ENCODE results near the gene PDXDC1. TPM values are rescaled to one million over a fixed set of nuclear protein-coding genes. Genes with fewer than 3 reads are reported as not detected.
"Not testable (repeated sequence)": the region's sequence is repeated elsewhere in the genome, so short reads cannot be mapped to it uniquely, and the experiment has no call there.

PDXDC1 gene
- polyA plus RNA-seq, 4 donors: 52.8 to 122 (median 97.4) TPM

DNA sequence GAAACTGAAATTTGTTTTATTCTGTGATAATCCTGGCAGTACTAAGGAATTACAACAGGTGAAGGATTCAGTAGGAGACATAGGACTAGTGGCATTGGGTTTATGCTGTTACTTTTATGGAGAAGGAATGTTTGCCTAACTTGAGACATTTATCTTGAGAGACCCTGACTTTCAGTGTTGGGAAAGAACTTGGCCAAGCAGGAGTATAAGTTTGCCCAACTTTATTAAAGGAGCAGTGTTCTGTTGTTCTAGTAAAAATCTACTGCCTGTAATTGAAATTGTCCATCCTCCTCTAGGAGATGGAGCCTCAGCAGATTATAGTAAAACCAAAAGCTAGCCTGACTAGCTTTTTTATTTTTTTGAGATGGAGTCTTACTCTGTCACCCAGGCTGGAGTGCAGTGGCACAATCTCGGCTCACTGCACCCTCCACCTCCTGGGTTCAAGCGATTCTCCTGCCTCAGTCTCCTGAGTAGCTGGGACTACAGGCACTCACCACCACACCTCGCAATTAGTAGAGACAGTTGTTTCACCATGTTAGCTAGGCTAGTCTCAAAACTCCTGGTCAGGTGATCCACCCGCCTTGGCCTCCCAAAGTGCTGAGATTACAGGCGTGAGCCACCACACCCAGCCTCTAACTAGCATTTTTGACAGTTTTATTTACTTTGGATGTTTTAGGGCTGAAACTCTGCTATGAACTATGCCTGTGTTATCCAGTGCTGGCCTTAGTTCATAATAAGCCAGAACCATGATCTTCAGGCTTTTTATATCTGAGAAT lies 30.7 kb downstream of the PDXDC1 start:
- DNase-seq (ENCODE audit: low read depth in 4 of 4, low spot score in 3 of 4): not testable (repeated sequence)

DNA sequence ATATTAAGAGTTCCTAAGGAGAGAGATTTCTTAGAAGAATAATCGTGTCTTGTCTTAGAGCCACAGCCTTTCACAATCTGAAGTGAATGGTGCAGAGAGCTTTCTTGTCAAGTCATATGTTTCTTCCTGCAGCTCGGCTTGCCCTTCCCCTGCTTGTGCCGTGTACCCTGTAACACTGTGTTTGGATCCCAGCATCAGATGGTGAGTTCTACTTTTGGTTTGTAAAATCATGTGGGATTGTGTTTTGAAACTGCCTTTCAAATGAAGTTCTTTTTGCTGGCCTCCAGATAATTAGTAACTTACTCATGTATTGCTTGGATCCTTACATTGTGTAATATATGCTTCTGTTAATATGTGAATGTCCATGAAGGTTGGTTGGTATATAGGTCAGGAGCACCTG lies 33.8 kb downstream of the PDXDC1 start:
- not testable (repeated sequence) for DNase-seq (ENCODE audit: low read depth in 4 of 4, low spot score in 3 of 4)

DNA sequence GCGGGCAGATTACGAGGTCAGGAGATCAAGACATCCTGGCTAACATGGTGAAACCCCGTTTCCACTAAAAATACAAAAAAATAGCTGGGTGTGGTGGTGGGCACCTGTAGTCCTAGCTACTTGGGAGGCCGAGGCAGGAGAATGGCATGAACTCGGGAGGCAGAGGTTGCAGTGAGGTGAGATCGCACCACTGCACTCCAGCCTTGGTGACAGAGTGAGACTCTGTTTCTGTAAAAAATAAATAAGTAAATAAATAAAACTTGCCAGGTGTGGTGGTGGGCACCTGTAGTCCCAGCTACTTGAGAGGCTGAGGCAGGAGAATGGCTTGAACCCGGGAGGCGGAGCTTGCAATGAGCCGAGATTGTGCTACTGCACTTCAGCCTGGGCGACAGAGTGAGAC lies 38.1 kb downstream of the PDXDC1 start:
- not testable (repeated sequence) for DNase-seq (ENCODE audit: low read depth in 4 of 4, low spot score in 3 of 4)

DNA sequence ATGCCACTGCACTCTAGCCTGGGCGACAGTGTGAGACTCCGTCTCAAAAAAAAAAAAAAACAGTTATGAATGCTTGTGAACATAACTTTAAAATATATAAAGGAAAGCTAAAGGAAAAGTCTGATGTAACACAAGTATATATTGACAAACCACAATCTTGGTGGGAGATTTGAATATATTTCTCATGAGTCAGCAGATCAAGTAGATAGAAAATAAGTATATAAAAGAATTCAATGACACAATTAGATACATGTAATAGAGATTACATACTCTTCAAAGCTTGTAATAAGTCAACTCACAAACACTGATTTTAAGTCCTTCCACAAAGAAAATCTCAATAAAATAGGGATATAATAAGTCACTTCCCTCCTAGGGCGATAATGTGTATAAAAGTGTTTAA lies 40.8 kb downstream of the PDXDC1 start:
- DNase-seq (ENCODE audit: low read depth in 4 of 4, low spot score in 3 of 4): not testable (repeated sequence)

DNA sequence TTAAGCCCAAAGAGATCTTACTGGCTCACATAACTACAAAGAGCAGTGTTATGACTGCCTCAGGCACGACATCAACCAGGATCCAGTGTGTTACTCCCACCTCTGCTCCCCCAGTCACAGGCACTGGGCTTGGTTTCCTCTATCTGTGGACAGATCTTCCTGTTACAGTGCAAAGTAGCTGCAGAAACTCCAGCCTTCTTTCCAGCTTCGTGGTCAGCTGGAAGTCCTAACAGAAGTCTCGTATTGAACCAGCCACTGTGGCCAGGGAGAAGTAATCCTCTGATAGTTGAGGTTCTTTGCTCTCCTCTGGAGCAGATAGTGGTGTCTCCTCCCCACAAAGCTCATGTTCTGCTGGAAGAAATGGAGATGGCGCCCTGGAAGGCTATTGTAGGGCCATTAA lies 41.5 kb downstream of the PDXDC1 start:
- DNase-seq (ENCODE audit: low read depth in 4 of 4, low spot score in 3 of 4): not testable (repeated sequence)

DNA sequence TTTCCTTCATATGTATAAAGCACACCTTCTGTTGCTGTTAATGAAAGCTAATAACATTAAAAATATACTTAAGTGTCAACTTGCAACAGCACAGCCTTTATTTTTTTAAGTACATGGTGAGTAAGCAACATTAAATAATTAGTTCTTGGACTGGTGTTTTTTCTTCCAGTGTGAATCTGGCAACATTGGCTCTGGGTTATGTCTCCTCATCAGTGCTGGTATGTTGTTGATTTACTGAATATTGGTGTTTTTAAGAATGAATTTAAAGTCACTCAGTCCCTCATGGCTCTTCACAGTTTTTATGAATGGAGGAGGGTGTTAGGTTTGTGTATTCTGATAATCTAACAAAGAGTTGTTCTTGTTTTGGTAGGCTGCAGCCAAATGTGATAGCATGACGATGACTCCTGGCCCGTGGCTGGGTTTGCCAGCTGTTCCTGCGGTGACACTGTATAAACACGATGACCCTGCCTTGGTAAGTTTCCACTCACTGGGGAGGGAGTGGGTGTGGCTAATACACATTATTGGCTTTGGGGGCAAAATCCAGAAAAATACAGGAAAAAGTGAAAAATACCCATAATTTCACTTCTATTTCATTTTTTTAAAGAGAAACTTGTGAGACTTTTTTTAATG lies 42.2 kb downstream of the PDXDC1 start:
- DNase-seq (ENCODE audit: low read depth in 4 of 4, low spot score in 3 of 4): not testable (repeated sequence)

GRCh38 chr16:15021429-15021828 lies 46.6 kb downstream of the PDXDC1 start:
- not testable (repeated sequence) for DNase-seq (ENCODE audit: low read depth in 4 of 4, low spot score in 3 of 4)

DNA sequence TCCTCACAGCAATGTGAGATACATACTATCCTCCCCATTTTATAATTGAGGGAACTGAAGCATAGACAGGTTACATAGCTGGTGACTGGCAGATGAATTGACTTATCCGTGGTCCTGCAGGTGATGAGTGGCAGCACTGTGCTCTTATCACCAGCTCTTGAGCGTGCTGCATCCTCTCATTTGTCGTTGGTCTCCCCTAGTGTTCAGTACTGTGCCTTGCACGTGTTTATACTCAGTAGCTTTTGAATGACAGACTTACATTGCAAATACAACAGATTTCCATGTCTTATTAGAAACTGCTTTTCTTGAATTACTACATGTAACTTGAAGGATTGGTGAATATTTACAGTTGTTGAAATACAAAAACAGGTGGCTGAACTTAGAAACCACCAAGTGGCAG lies 47.4 kb downstream of the PDXDC1 start:
- DNase-seq (ENCODE audit: low read depth in 4 of 4, low spot score in 3 of 4): not testable (repeated sequence)

GRCh38 chr16:15023381-15024077 lies 48.7 kb downstream of the PDXDC1 start:
- not testable (repeated sequence) for DNase-seq (ENCODE audit: low read depth in 4 of 4, low spot score in 3 of 4)

DNA sequence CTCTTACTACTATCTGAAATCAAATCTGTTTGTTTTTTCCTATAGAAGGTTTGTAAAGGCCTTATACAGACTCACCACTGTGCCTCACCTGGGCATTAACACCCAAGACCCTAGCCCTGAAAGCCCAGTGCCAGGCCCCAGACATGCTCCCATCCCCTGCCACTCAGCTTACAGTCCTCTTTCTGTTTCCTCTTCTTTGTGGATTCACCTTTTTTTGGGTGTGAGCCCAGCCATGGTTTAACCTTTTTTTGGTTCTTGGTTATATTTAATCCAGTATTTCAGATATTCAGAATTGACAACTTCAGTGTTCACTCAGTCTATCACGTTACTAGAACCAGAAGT lies 50.0 kb downstream of the PDXDC1 start:
- not testable (repeated sequence) for DNase-seq (ENCODE audit: low read depth in 4 of 4, low spot score in 3 of 4)

DNA sequence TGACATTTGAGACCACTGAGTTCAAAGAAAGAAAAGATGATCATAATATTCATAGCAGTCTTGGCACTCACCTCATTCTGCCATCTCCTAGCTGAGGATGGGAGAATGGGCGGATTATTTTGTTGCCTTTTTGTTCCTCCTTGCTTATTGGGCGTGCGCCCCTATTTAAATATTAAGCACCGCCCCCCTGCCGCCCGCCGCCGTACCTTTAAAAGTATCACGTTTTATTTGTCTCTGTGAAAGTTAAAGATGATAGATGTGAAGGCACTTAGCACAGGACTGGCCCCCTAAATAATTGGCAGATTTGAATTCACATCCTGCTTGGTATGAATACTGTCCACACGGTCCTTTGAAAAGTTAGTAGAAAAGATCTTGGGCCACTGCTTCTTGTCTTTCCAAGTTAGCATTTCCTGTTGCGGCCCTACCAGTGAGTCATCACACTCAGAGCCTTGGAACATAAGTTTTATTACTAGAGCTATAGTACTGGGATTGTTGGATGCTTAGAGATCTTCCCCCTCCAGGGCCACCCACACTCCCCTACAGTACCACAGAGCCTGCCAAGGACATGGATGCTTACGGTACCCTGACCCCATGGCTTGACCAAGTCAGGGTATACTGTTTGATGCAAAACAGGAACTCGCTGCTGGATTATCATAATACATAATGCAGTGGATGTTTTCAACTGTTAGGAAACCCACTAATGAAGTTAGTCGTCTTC lies 50.6 kb downstream of the PDXDC1 start:
- DNase-seq (ENCODE audit: low read depth in 4 of 4, low spot score in 3 of 4): not testable (repeated sequence)

DNA sequence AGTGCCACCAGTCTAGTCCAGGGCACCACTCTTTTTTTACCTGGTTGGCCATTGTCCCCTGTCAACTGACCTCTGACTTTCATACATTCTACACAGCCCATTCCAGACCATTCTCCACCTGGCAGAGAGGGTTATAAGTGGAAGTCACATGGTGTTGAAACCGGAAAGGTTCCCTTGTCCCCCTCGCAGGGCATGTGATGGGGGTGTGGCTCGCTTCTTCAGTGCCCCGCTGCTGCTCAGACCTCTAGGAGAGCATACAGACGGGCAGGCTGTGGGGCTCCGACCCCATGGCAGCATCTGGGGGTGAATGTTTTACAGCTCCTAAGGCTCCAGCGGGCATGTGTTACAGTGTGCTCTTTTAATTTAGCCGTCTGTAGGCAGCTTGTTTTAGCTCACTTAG lies 52.2 kb downstream of the PDXDC1 start:
- DNase-seq (ENCODE audit: low read depth in 4 of 4, low spot score in 3 of 4): not testable (repeated sequence)

DNA sequence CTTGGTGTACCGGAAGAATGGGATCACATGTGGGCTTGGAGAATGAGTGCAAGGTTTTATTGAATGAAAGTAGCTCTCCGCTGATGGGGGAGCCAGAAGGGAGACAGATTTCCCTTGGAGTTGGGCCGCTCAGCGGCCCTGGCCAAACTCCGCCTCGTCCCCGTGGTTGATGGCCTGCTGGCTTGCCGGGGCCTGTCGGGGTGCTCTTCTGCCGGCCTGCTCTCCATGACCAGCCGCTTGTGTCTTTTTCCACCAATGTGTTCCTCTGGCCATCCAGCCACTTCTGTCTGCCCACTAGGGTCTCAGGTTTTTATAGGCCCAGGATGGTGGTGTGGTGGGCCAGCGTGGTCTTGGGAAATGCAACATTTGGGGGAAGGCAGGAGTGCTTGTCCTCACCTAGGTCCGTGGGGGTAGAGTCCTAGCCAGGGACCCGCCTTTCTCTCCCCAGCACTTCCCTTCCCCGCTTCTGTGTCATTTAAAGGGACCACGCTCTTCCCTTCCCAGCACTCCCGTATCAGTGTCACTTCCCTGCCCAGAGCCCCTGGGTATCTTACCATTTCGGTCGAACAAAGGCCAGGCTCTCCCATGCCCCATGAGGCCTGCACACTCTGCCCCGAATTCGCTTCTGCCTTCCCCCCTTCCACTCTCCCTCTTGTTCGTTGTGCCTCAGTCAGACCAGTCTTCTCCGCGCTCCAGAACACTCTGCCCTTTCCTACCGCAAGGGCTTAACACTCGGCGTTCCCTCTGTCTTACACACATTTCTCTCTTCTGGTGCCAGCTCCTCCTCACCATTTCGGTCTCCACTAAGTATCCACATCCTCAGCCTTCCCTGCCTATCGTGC lies 52.9 kb downstream of the PDXDC1 start:
- DNase-seq (ENCODE audit: low read depth in 4 of 4, low spot score in 3 of 4): not testable (repeated sequence)

- not testable (repeated sequence) for DNase-seq (ENCODE audit: low read depth in 4 of 4, low spot score in 3 of 4)
Observed at GRCh38 chr16:15028345-15028715, 53.5 kb downstream of the PDXDC1 start.

DNA sequence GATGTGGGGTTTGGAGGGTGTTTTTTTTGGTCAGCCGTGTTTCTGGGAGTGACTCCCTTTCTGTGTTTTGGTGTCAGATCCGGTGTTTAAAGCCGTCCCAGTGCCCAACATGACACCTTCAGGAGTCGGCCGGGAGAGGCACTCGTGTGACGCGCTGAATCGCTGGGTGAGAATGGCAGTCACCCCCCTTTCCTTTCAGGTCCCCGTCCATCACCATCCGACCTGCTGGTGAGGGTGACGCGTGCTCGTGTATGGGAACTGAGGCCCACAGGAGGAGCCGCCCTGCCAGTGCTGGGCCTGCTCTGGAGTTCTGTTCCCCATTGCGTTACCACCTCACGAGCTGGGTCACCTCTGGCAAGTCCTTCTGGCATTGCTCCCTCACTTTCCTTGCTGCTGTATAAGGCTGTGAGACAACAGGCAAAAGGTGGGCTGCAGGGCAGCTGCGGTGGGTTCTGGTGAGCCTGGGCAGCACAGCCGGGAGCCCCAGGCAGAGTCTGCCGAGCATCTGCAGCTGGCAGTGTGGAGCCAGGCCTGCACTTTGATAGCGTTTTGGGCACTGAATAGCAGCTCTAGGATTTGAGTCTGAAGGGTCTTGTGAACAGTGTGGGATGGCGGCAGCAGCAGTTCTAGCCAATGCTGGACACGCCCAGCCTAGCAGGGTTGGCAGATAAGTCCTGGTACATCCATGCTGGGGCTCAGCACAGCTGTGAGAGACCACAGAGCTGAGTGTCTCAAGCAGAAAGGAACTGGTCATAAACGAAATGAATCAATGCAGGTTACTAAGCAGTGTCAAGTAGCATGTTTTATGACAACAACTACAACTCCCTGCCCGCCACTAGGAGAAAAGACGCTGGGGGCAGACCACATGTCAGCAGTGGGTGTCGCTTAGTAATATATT lies 54.2 kb downstream of the PDXDC1 start:
- not testable (repeated sequence) for DNase-seq (ENCODE audit: low read depth in 4 of 4, low spot score in 3 of 4)

- DNase-seq (ENCODE audit: low read depth in 4 of 4, low spot score in 3 of 4): not testable (repeated sequence)
Observed at GRCh38 chr16:15029749-15030148, 54.9 kb downstream of the PDXDC1 start.

DNA sequence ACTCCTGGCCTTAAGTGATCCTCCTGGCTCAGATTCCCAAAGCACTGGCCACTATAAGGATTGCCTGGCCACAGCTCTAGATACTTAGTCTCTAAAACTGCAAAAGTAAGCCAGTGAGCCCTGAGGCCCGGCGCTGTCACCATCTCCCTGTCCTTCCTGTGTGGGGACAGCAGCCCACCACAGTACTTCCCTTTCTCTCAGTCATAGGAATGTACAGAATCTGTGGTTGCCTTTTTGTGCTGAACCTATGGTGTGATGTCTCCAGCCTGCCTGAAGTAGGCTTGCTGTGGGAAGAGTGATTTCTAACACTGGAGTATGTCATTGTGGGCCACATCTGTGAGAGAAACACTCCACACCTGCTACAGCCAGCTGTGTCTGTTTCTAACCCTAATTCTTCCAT lies 56.4 kb downstream of the PDXDC1 start:
- no peak for DNase-seq (ENCODE audit: low read depth in 4 of 4, low spot score in 3 of 4)

- no peak for DNase-seq (ENCODE audit: low read depth in 4 of 4, low spot score in 3 of 4)
Observed at GRCh38 chr16:15031586-15031985, 56.8 kb downstream of the PDXDC1 start.

All from left renal pelvis (tissue), 4 donors.